GM12874 (cell line): ENCODE data around the gene ZDHHC8.

Experiments used
- TF ChIP-seq, protein P1 (sequence below): IDR thresholded peaks from 2 replicates; pipeline ENCODE4 v1.5.1; 2011; ENCODE audit warnings: low read depth, mild to moderate bottlenecking, control low read depth, low read length, moderate library complexity; ENCODE audit not compliant: insufficient read depth

The ZDHHC8 gene

DNA sequence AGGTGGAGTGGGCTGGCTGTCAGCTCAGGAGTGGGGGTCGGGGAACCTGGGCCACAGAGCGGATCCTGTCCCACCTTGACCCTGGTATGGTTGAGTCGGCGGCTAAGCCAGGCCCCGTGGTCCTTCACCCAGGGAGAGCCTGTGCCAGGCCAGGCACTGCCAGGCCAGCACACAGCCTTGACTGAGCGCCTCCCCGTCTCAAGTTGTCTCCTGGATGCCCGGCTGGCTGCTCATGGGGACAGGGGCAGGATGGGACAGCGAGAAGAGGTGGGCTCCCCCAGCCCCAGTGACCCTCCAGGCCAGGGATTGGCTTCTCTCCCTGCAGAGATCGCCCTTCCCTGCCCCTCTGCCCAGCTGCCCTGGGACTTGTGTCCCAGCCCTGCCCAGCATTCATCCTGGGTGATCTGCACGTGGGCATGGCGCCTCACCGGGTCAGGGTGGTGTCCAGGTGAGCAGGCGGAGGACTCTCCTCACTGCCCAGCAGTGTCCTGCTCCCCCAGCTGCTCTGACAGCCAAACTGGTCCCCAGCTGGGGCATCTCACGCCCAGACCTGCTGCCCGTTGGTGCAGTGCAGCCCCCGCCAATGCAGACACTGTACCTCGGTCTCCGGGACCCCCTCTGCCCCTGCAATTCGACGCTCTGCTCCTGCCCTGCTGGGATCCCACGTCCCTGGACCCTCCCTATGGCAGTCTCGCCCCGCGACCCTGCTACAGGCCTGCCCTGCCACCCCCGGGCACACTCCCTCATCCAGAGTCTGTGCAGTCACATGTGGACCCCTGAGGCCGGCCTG is 48.0 kb downstream of the ZDHHC8 start:
- TF ChIP-seq, protein P1, sequence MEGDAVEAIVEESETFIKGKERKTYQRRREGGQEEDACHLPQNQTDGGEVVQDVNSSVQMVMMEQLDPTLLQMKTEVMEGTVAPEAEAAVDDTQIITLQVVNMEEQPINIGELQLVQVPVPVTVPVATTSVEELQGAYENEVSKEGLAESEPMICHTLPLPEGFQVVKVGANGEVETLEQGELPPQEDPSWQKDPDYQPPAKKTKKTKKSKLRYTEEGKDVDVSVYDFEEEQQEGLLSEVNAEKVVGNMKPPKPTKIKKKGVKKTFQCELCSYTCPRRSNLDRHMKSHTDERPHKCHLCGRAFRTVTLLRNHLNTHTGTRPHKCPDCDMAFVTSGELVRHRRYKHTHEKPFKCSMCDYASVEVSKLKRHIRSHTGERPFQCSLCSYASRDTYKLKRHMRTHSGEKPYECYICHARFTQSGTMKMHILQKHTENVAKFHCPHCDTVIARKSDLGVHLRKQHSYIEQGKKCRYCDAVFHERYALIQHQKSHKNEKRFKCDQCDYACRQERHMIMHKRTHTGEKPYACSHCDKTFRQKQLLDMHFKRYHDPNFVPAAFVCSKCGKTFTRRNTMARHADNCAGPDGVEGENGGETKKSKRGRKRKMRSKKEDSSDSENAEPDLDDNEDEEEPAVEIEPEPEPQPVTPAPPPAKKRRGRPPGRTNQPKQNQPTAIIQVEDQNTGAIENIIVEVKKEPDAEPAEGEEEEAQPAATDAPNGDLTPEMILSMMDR, result no peak

DNA sequence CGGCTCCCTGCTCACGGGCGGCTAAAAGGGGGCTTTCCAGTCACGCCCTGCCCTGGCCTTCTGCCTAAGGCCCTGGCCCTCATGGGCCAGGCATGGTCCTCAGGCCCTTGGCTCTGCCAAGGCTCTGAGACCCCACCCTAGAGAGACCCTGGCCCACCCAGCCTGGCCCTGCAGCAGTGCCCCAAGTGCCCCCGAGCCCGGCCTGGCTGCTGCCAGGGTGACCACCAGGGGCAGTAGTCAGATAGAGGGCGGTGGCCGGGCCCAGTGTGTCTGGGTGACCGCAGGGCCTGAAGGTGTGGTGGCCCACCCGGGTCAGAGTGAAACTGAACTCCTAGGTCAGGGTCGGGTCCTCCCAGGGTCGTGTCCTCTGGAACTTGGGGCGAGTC is 48.6 kb downstream of the ZDHHC8 start:
- TF ChIP-seq, protein P1, result 0 out of 2 replicates have a peak, but pooled peaks have one; percentile 22

DNA sequence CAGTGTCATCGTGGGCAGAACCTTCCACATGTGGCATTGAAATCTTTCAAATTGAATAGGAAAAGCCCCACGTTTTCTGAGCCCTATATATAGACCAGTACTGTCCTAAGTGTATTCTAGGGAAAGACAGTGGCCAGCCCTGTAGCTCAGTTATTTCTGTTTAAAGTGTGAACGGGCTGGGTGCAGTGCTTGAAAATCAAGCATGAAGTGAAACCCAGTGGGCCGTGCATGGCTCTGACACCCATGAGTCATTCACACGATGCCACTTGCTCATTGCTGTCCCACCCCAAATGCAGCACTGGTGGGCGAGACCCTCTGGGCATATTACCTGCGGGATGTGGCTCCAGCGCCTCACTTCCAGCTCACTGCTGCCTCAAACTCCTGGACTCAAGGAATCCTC is 49.0 kb downstream of the ZDHHC8 start:
- TF ChIP-seq, protein P1, result no peak

DNA sequence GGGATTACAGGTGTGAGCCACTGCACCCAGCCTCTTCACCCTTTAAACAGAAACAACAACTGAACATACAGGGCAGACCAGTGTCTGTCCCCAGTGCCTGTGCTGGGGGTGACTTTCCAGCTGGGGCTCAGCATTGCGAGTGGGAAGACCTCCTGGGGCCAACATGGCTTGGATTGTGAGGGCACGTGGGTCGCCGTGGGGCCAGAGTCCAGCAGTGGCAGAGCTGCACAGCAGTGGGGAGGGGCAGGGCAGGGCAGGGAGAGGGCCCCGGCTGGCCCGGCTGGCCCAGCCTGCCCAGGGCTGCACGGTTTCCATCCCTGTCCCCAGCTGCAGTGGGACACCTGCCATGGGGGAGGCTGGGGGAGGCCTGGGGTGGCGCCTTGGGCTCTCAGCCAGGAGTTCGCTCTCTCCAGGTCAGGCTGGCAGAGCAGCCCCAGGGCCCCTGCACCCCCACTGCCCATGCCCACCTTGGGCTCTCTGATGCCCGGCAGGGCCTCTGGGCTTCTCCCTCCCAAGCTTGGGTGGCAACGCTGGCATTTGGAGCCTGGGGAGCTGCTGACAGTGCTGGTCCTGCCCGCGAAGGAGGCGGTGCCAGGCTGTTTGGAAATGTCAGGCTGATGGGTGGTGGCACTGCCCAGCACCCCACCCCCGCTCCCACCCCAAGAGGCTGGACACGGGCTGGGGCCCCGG is 49.7 kb downstream of the ZDHHC8 start:
- TF ChIP-seq, protein P1, result no peak

DNA sequence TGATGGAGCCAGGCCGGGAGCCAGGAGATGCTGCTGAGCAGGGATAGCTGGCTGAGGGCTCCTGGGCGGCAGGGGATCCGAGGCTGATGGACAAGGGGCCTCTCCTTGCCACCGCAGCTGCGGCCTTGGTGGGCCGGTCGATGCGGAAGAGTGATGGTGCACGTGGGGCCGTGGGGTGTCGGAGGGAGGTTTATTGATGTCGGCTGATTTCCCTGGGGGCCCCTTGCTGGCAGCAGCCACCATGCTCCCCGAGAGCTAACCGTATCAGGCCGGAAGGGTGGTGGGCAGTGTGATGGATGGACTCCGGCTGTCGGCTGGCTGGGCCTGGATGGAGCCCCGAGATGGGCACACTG is 50.3 kb downstream of the ZDHHC8 start:
- TF ChIP-seq, protein P1, result no peak

DNA sequence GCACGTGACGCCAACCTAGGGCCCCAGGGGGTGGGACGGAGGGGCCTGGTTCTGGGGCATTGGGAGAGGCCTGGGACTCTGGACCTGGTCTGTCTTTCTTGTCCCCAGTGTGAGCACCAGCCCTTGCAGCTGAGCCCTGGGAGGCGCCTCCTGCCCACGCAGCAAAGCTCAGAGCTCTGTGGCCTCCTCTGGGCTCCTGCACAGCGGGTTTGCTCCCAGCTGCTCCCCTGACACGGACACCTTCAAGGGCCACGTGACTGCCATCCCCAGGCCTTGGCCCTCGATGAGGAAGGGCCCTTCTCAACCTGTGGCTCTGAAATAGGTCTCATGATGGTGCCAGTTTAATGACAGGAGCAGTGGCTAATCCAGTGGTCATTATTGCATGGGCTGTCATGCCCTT is 50.8 kb downstream of the ZDHHC8 start:
- TF ChIP-seq, protein P1, result no peak

DNA sequence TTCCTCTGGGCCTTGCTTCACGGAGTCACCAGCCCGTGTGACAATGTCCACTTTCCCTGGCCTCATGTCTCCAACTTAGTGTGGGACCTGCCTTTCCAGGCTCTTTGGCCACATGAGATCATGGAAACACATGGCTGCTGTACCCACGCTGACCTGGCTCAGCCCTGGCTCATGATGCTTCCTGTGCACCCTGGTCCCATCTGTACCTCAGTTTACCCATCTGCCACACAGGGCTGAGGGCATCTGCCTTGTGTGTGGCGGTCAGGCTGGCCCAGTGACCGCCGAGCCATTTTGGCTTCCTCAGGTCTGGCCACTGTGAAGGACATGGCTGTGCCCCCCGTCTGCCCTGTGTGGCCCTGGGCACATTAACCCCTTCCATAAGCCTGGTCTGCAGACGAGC is 51.5 kb downstream of the ZDHHC8 start:
- TF ChIP-seq, protein P1, result no peak
